Body of pancreas (tissue), 4 donors: ENCODE results near the gene BCL2L15. TPM values are rescaled to one million over a fixed set of nuclear protein-coding genes. Genes with fewer than 3 reads are reported as not detected.

Experiments
- ATAC-seq: fragments of 150-250 bp; one replicate; pipeline ENCODE4 v1.9.1; 2016
- DNase-seq, 4 donors: peaks; one replicate each; pipeline ENCODE4 v3.0.0-alpha.2; 2019
- H3K27ac ChIP-seq, 4 donors: fragments of 200-600 bp; sonication (generic); 1 replicate in 3 of 4; 2 replicates in 1 of 4; pipeline versions ENCODE4 v1.5.1 to v1.6.1; 2016 to 2019; ENCODE audit warnings: mild to moderate bottlenecking in 1 of 4, mixed read lengths in 1 of 4, moderate library complexity in 1 of 4
- H3K27me3 ChIP-seq, 2 donors: fragments of 200-600 bp; sonication (generic); one replicate each; pipeline ENCODE4 v1.6.0; 2016; ENCODE audit warnings: mild to moderate bottlenecking in 1 of 2
- H3K36me3 ChIP-seq, 2 donors: fragments of 200-600 bp; sonication (generic); replicated peaks in 1 of 2; 2 replicates each; pipeline ENCODE4 v1.5.1; 2016; ENCODE audit warnings: low read depth in 2 of 2; ENCODE audit not compliant: insufficient read depth in 1 of 2
- H3K4me1 ChIP-seq: fragments of 200-600 bp; sonication (generic); one replicate; pipeline ENCODE4 v1.6.0; 2016
- H3K4me3 ChIP-seq, 2 donors: fragments of 200-600 bp; sonication (generic); 1 replicate in 1 of 2; 2 replicates in 1 of 2; pipeline ENCODE4 v1.5.1; 2016 to 2019
- H3K9me3 ChIP-seq, 3 donors: fragments of 200-600 bp; sonication (generic); 1 replicate in 2 of 3; 2 replicates in 1 of 3; pipeline ENCODE4 v1.5.1; 2016
- CTCF ChIP-seq, 7 experiments: fragments of 450-650 bp in 4 of 7; fragments of 200-600 bp in 3 of 7; sonication (generic) in 3 of 7; IDR thresholded peaks; one replicate each; pipeline ENCODE4 v1.5.1; 2016 to 2019; ENCODE audit warnings: antibody characterized with exemption in 7 of 7
- POLR2A ChIP-seq, 3 donors: fragments of 450-650 bp; IDR thresholded peaks; one replicate each; pipeline ENCODE4 v1.6.1; 2016; ENCODE audit warnings: antibody characterized with exemption in 3 of 3, mild to moderate bottlenecking in 2 of 3
- WGBS, 2 donors: methylation state at CpG; one replicate each; pipeline ENCODE4 v1.1.5; 2017; 5-methylcytosine and 5-hydroxymethylcytosine counted together
- intact Hi-C: fragments of 100-400 bp; cut with DNase I; formaldehyde crosslinking; loops from one replicate; pipeline ENCODE4 v1.15.1; 2023
- total RNA-seq, 2 donors: library from RNA; depleted of rRNA; stranded (reverse); fragments of >200 nt; gene quantifications; one replicate each; pipeline ENCODE4 v1.1.0, GENCODE V29; 2016

The BCL2L15 gene
- total RNA-seq, 2 donors from 2014 or later = 13.5 to 28.0 TPM

- no peak for ATAC-seq
- Histone ChIP-seq H3K27me3 (no peaks in the 10 kb centered on the region), H3K36me3 (peaks cover 0 to 10% of the 10 kb centered on the region in 2 donors), H3K4me3 (no peak overlapping the region), H3K27ac (no peak overlapping the region), H3K9me3 (no peaks in the 10 kb centered on the region), H3K4me1 (peaks cover 3% of the 10 kb centered on the region)
- TF ChIP-seq CTCF (IDR thresholded peaks at IDR 0.05) (no peak), POLR2A (IDR thresholded peaks at IDR 0.05) (no peak)
- intact Hi-C loops = no loop called here
- 73 to 77% methylated on average over 3 of the region's 3 CpGs for WGBS, 2 donors
- no peak for DNase-seq
These were observed 5.9 kb upstream of the BCL2L15 start for GRCh38 chr1:113893267-113893666.

GRCh38 chr1:113891631-113892220 is 4.3 kb upstream of the BCL2L15 start:
- no peak overlapping the region for H3K4me3 ChIP-seq
- H3K36me3 ChIP-seq = peaks cover 0 to 10% of the 10 kb centered on the region in 2 donors
- DNase-seq (no peak), ATAC-seq (no peak)
- peaks cover 11% of the 10 kb centered on the region for H3K4me1 ChIP-seq
- no peaks in the 10 kb centered on the region for H3K9me3 ChIP-seq
- WGBS, 2 donors = 93 to 97% methylated on average over 11 of the region's 11 CpGs
- intact Hi-C loops = no loop called here
- H3K27ac ChIP-seq = no peak overlapping the region
- no peaks in the 10 kb centered on the region for H3K27me3 ChIP-seq
- TF ChIP-seq CTCF (IDR thresholded peaks at IDR 0.05) (no peak), POLR2A (IDR thresholded peaks at IDR 0.05) (no peak)

GRCh38 chr1:113890816-113891215 is 3.4 kb upstream of the BCL2L15 start:
- no peaks in the 10 kb centered on the region for H3K27me3 ChIP-seq
- H3K4me1 ChIP-seq = peaks cover 11% of the 10 kb centered on the region
- H3K36me3 ChIP-seq = peaks cover 0 to 9% of the 10 kb centered on the region in 2 donors
- H3K9me3 ChIP-seq = no peaks in the 10 kb centered on the region
- no peak overlapping the region for H3K27ac ChIP-seq
- DNase-seq (no peak), ATAC-seq (no peak)
- whole genome bisulfite sequencing, 2 donors = 43 to 74% methylated on average over 2 of the region's 2 CpGs
- TF ChIP-seq CTCF (IDR thresholded peaks at IDR 0.05) = no peak
- TF ChIP-seq POLR2A (IDR thresholded peaks at IDR 0.05) = no peak
- intact Hi-C loops = no loop called here
- no peak overlapping the region for H3K4me3 ChIP-seq

GRCh38 chr1:113886417-113887401 is 672 bp downstream of the BCL2L15 start:
- no peaks in the 10 kb centered on the region for H3K27me3 ChIP-seq
- WGBS, 2 donors = 31 to 46% methylated on average over 17 of the region's 17 CpGs
- TF ChIP-seq CTCF (IDR thresholded peaks at IDR 0.05) = no peak
- peak in 1 of 3 donors; percentile 27 for TF ChIP-seq POLR2A (IDR thresholded peaks at IDR 0.05)
- H3K27ac ChIP-seq = peak overlapping the region; percentile 82 to 92 (median 87)
- peaks cover 35% of the 10 kb centered on the region for H3K4me1 ChIP-seq
- DNase-seq = peak; percentile 49 to 62 (median 52)
- H3K36me3 ChIP-seq = no peaks in the 10 kb centered on the region
- peak; percentile 73 for ATAC-seq
- H3K9me3 ChIP-seq = no peaks in the 10 kb centered on the region
- peak overlapping the region in 1 of 2 donors; percentile 10 for H3K4me3 ChIP-seq
- intact Hi-C loops = no loop called here
